HCT116 (cell line): ENCODE results near the gene NR2C2. TPM values are rescaled to one million over a fixed set of nuclear protein-coding genes. Genes with fewer than 3 reads are reported as not detected.

Experiments used
- ATAC-seq: fragments of 200-7000 bp; cut with Tn5 transposase; 2 replicates; pipeline ENCODE4 v1.9.1; 2020; ENCODE audit warnings: mild to moderate bottlenecking, moderate library complexity
- BruUV-seq: library from RNA; stranded (reverse); fragments of 400-500 nt; replicated peaks from 2 replicates; lab custom pipeline; 2021; lab: Mats Ljungman, UMichigan
- CTCF ChIA-PET: fragments of 300-600 bp; sonication (Branson Sonifier 250); formaldehyde crosslinking; loops from one replicate; lab custom pipeline; 2021; ENCODE audit warnings: antibody characterized with exemption; lab: Charles Lee
- POLR2A ChIA-PET: fragments of 300-600, 350-600 bp; sonication (Branson Sonifier 250); formaldehyde crosslinking; loops from one replicate; lab custom pipeline; 2021; ENCODE audit warnings: antibody characterized with exemption; lab: Charles Lee
- RAD21 ChIA-PET, 2 experiments: fragments of 300-600 bp; sonication (Branson Sonifier 250); formaldehyde crosslinking; loops; one replicate each; lab custom pipeline; 2023; ENCODE audit warnings: low total read pairs in 2 of 2; ENCODE audit not compliant: uncharacterized antibody in 2 of 2, unreplicated experiment in 2 of 2, low non-redundant PET in 1 of 2; lab: Charles Lee
- DNase-seq: peaks from one replicate; pipeline ENCODE4 v3.0.0-alpha.2; 2010; ENCODE audit warnings: low read depth, low spot score
- H2AFZ ChIP-seq: fragments of 200-600 bp; shearing (Covaris generic), sonication (generic); 2 replicates; pipeline ENCODE4 v1.6.1; 2017; ENCODE audit warnings: low read depth, mixed run types, mixed read lengths, antibody characterized with exemption, low read length; ENCODE audit not compliant: poor library complexity, severe bottlenecking
- H3K27ac ChIP-seq: 2 replicates; pipeline ENCODE4 v1.5.1; 2012; ENCODE audit warnings: low read depth, low read length
- H3K27me3 ChIP-seq: fragments of 200-600 bp; sonication (generic); 2 replicates; pipeline ENCODE4 v1.6.1; 2016; ENCODE audit warnings: mixed run types, low read length, mixed read lengths; ENCODE audit not compliant: insufficient read depth
- H3K36me3 ChIP-seq, 2 experiments: fragments of 200-500 bp in 1 of 2; fragments of 200-600 bp in 1 of 2; sonication (Bioruptor generic) in 1 of 2; sonication (generic) in 1 of 2; 2 replicates each; pipeline versions ENCODE4 v1.5.1 to v1.6.1; 2014 to 2016; ENCODE audit warnings: low read length in 2 of 2, inconsistent platforms in 1 of 2, mixed read lengths in 1 of 2, mixed run types in 1 of 2; ENCODE audit not compliant: insufficient read depth in 2 of 2, control insufficient read depth in 1 of 2
- H3K4me1 ChIP-seq, 2 experiments: fragments of 200-600 bp in 1 of 2; sonication (generic) in 1 of 2; 2 replicates each; pipeline versions ENCODE4 v1.5.1 to v1.6.1; 2012 to 2017; ENCODE audit warnings: low read length in 2 of 2, inconsistent platforms in 1 of 2, mild to moderate bottlenecking in 1 of 2, mixed read lengths in 1 of 2, mixed run types in 1 of 2, moderate library complexity in 1 of 2; ENCODE audit not compliant: insufficient read depth in 2 of 2, control insufficient read depth in 1 of 2
- H3K4me2 ChIP-seq: fragments of 200-600 bp; sonication (generic); 2 replicates; pipeline ENCODE4 v1.6.1; 2017; ENCODE audit warnings: mixed run types, low read length, mixed read lengths
- H3K4me3 ChIP-seq, 2 experiments: fragments of 200-600 bp in 1 of 2; sonication (generic) in 1 of 2; replicated peaks in 1 of 2; 2 replicates each; pipeline ENCODE4 v1.5.1; 2011 to 2016; ENCODE audit warnings: low read length in 2 of 2, control low read depth in 1 of 2, low read depth in 1 of 2, mild to moderate bottlenecking in 1 of 2, mixed read lengths in 1 of 2, mixed run types in 1 of 2
- H3K79me2 ChIP-seq: fragments of 200-600 bp; sonication (generic); 2 replicates; pipeline ENCODE4 v1.6.1; 2017; ENCODE audit warnings: mild to moderate bottlenecking, mixed run types, low read length, moderate library complexity, mixed read lengths; ENCODE audit not compliant: insufficient read depth
- H3K9ac ChIP-seq: fragments of 200-600 bp; sonication (generic); 2 replicates; pipeline ENCODE4 v1.6.1; 2016; ENCODE audit warnings: low read length, mixed read lengths
- H3K9me2 ChIP-seq: fragments of 200-600 bp; sonication (generic), shearing (Covaris generic); 2 replicates; pipeline ENCODE4 v1.6.1; 2017; ENCODE audit warnings: mixed run types, mild to moderate bottlenecking, moderate library complexity; ENCODE audit not compliant: insufficient read depth
- H3K9me3 ChIP-seq, 2 experiments: fragments of 200-500 bp in 1 of 2; fragments of 200-600 bp in 1 of 2; sonication (Bioruptor generic) in 1 of 2; sonication (generic) in 1 of 2; 2 replicates each; pipeline ENCODE4 v1.6.1; 2014 to 2017; ENCODE audit warnings: low read length in 2 of 2, mixed read lengths in 2 of 2, inconsistent platforms in 1 of 2, low read depth in 1 of 2, mild to moderate bottlenecking in 1 of 2, mixed run types in 1 of 2, moderate library complexity in 1 of 2; ENCODE audit not compliant: control insufficient read depth in 1 of 2, insufficient read depth in 1 of 2
- H4K20me1 ChIP-seq: fragments of 200-600 bp; sonication (generic), shearing (Covaris generic); 2 replicates; pipeline ENCODE4 v1.6.1; 2017; ENCODE audit warnings: mixed run types, mild to moderate bottlenecking, moderate library complexity; ENCODE audit not compliant: insufficient read depth
- CBX3 ChIP-seq: IDR thresholded peaks from 2 replicates; pipeline ENCODE4 v1.6.1; 2012; ENCODE audit warnings: low read depth
- EZH2phosphoT487 ChIP-seq: fragments of 200-600 bp; IDR thresholded peaks from 2 replicates; pipeline ENCODE4 v1.6.1; 2018; ENCODE audit warnings: antibody characterized with exemption, borderline replicate concordance
- FOSL1 ChIP-seq: IDR thresholded peaks from 2 replicates; pipeline ENCODE4 v1.6.1; 2012; ENCODE audit warnings: low read depth
- JUND ChIP-seq: IDR thresholded peaks from 2 replicates; pipeline ENCODE4 v1.6.1; 2012
- SP1 ChIP-seq: IDR thresholded peaks from 2 replicates; pipeline ENCODE4 v1.6.1; 2012; ENCODE audit warnings: low read depth
- TCF7L2 ChIP-seq: IDR thresholded peaks from 2 replicates; pipeline ENCODE4 v1.7.0; 2011; ENCODE audit warnings: borderline replicate concordance, inconsistent platforms; ENCODE audit not compliant: insufficient read depth, insufficient read length; ENCODE audit errors: extremely low read depth
- ZFX ChIP-seq: fragments of 450-650 bp; IDR thresholded peaks from 2 replicates; pipeline ENCODE4 v1.6.1; 2017
- intact Hi-C: fragments of 100-400 bp; cut with micrococcal nuclease; formaldehyde crosslinking; loops from 2 replicates; pipeline ENCODE4 v1.10.0; 2022
- total RNA-seq: library from RNA; stranded (reverse); gene quantifications from one replicate; pipeline ENCODE4 v1.2.1, GENCODE V29; 2021; ENCODE audit not compliant: unreplicated experiment
- TF ChIP-seq, protein P1 (sequence below): IDR thresholded peaks from 2 replicates; pipeline ENCODE4 v1.6.1; 2012; ENCODE audit warnings: low read depth
- TF ChIP-seq, protein P2 (sequence below): IDR thresholded peaks from 2 replicates; pipeline ENCODE4 v1.6.1; 2011; ENCODE audit warnings: mild to moderate bottlenecking, low read length, moderate library complexity; ENCODE audit not compliant: insufficient replicate concordance; ENCODE audit errors: extremely low read depth
- TF ChIP-seq, protein P3 (sequence below): IDR thresholded peaks from 2 replicates; pipeline ENCODE4 v1.6.1; 2012

The NR2C2 gene
- total RNA-seq, 1 experiment from 2014 or later: 45.0 TPM

DNA sequence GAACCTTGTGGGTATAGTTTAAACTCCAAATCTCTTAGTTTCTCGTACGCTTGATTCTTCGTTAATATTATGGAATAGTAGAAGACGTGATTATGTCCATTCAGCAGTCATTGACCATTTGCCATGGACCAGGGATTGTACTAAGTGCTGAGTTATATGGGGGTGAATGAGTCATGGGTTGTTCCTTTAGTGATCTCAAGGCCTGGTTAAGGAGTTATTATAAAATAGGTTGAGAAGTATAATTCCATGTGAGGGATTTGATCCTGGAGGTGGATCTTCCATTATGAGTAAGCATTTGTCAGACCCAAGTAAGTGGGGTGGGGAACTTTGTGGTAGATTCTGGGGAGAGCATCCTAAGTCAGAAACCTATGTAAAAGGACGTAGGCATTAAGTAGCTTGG is 15.4 kb downstream of the NR2C2 start:
- ChIA-PET POLR2A (no interaction called here), CTCF (no interaction called here), RAD21 (no interaction called here)
- no peak overlapping the region for H3K4me3 ChIP-seq
- BruUV-seq: no TSS peak
- no peak overlapping the region for H3K9ac ChIP-seq
- H3K4me2 ChIP-seq: no peak overlapping the region
- peaks cover 78% of the 10 kb centered on the region for H3K79me2 ChIP-seq
- H3K27me3 ChIP-seq: no peaks in the 10 kb centered on the region
- DNase-seq (no peak), ATAC-seq (no peak)
- intact Hi-C loops: no loop called here
- no peaks in the 10 kb centered on the region; the same call in 1 of the 2 replicates for H4K20me1 ChIP-seq
- no peak overlapping the region for H2AFZ ChIP-seq
- TF ChIP-seq ZFX: no peak
- TF ChIP-seq, protein P1, sequence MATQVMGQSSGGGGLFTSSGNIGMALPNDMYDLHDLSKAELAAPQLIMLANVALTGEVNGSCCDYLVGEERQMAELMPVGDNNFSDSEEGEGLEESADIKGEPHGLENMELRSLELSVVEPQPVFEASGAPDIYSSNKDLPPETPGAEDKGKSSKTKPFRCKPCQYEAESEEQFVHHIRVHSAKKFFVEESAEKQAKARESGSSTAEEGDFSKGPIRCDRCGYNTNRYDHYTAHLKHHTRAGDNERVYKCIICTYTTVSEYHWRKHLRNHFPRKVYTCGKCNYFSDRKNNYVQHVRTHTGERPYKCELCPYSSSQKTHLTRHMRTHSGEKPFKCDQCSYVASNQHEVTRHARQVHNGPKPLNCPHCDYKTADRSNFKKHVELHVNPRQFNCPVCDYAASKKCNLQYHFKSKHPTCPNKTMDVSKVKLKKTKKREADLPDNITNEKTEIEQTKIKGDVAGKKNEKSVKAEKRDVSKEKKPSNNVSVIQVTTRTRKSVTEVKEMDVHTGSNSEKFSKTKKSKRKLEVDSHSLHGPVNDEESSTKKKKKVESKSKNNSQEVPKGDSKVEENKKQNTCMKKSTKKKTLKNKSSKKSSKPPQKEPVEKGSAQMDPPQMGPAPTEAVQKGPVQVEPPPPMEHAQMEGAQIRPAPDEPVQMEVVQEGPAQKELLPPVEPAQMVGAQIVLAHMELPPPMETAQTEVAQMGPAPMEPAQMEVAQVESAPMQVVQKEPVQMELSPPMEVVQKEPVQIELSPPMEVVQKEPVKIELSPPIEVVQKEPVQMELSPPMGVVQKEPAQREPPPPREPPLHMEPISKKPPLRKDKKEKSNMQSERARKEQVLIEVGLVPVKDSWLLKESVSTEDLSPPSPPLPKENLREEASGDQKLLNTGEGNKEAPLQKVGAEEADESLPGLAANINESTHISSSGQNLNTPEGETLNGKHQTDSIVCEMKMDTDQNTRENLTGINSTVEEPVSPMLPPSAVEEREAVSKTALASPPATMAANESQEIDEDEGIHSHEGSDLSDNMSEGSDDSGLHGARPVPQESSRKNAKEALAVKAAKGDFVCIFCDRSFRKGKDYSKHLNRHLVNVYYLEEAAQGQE: no peak
- no peaks in the 10 kb centered on the region for H3K9me2 ChIP-seq
- no peaks in the 10 kb centered on the region for H3K4me1 ChIP-seq
- no peak overlapping the region for H3K27ac ChIP-seq
- H3K9me3 ChIP-seq: no peaks in the 10 kb centered on the region
- peaks cover 0 to 3% of the 10 kb centered on the region in 2 experiments; a peak in 1 of 4 replicates for H3K36me3 ChIP-seq

DNA sequence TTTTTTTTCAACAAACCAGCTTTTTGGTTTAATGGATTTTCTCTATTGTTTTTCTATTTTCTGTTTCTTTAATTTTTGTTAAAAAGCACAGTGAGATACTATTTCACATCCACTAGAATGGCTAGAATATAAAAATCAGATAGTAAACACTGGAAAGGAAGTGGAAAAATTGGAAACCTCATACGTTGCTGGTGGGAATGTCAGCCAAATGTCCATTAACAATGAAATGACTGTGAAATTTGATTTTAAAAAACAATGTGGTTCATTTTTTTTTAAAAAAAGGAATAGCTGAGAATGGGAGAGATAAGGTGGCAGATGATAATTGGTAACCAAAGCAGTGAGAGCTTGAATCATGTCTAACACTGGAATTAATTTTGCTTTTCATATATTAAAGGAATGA is 19.9 kb downstream of the NR2C2 start:
- Histone ChIP-seq H3K9ac (no peak overlapping the region), H3K36me3 (no peaks in the 10 kb centered on the region; a peak in 1 of 4 replicates), H3K27ac (no peak overlapping the region), H3K79me2 (peaks cover 50% of the 10 kb centered on the region), H3K9me3 (no peaks in the 10 kb centered on the region), H4K20me1 (no peaks in the 10 kb centered on the region), H2AFZ (no peak overlapping the region), H3K4me3 (no peak overlapping the region), H3K27me3 (no peaks in the 10 kb centered on the region), H3K4me1 (no peaks in the 10 kb centered on the region), H3K4me2 (no peak overlapping the region), H3K9me2 (no peaks in the 10 kb centered on the region)
- no TSS peak for BruUV-seq
- ChIA-PET POLR2A (no interaction called here), RAD21 (no interaction called here), CTCF (no interaction called here)
- intact Hi-C loops: no loop called here
- DNase-seq (no peak), ATAC-seq (no peak)
- TF ChIP-seq SP1 (no peak), JUND (no peak), ZFX (no peak), FOSL1 (no peak), TCF7L2 (no peak), EZH2phosphoT487 (no peak), CBX3 (no peak)
- TF ChIP-seq, protein P2, sequence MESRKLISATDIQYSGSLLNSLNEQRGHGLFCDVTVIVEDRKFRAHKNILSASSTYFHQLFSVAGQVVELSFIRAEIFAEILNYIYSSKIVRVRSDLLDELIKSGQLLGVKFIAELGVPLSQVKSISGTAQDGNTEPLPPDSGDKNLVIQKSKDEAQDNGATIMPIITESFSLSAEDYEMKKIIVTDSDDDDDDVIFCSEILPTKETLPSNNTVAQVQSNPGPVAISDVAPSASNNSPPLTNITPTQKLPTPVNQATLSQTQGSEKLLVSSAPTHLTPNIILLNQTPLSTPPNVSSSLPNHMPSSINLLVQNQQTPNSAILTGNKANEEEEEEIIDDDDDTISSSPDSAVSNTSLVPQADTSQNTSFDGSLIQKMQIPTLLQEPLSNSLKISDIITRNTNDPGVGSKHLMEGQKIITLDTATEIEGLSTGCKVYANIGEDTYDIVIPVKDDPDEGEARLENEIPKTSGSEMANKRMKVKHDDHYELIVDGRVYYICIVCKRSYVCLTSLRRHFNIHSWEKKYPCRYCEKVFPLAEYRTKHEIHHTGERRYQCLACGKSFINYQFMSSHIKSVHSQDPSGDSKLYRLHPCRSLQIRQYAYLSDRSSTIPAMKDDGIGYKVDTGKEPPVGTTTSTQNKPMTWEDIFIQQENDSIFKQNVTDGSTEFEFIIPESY: no peak
- TF ChIP-seq, protein P1: no peak
- TF ChIP-seq, protein P3, sequence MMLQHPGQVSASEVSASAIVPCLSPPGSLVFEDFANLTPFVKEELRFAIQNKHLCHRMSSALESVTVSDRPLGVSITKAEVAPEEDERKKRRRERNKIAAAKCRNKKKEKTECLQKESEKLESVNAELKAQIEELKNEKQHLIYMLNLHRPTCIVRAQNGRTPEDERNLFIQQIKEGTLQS: no peak
